IPS-20b (cell line): ENCODE data around the gene RYR3.

Experiments
- H3K27ac ChIP-seq: one replicate; pipeline ENCODE4 v1.5.1; 2013; ENCODE audit warnings: low read length
- H3K27me3 ChIP-seq: 2 replicates; pipeline ENCODE4 v1.6.1; 2013; ENCODE audit warnings: mild to moderate bottlenecking, low read length, inconsistent platforms; ENCODE audit not compliant: insufficient read depth
- H3K36me3 ChIP-seq: 2 replicates; pipeline ENCODE4 v1.6.1; 2013; ENCODE audit warnings: low read depth, mild to moderate bottlenecking, inconsistent platforms, low read length, moderate library complexity; ENCODE audit not compliant: insufficient read depth
- H3K4me1 ChIP-seq: 2 replicates; pipeline ENCODE4 v1.6.1; 2013; ENCODE audit warnings: mild to moderate bottlenecking, control low read depth, inconsistent platforms, low read length, moderate library complexity; ENCODE audit not compliant: insufficient read depth
- H3K4me3 ChIP-seq: 2 replicates; pipeline ENCODE4 v1.5.1; 2013; ENCODE audit warnings: mild to moderate bottlenecking, low read length, inconsistent platforms
- H3K9ac ChIP-seq: 2 replicates; pipeline ENCODE4 v1.6.1; 2013; ENCODE audit warnings: low read depth, mild to moderate bottlenecking, inconsistent platforms, low read length, moderate library complexity
- H3K9me3 ChIP-seq: 2 replicates; pipeline ENCODE4 v1.6.1; 2013; ENCODE audit warnings: mild to moderate bottlenecking, low read depth, low read length, inconsistent platforms; ENCODE audit not compliant: insufficient read depth

RYR3 gene

GRCh38 chr15:33296856-33297255 lies 13.9 kb upstream of the RYR3 start:
- H3K27ac ChIP-seq, result no peak overlapping the region
- H3K9me3 ChIP-seq, result no peaks in the 10 kb centered on the region
- H3K36me3 ChIP-seq, result no peaks in the 10 kb centered on the region

GRCh38 chr15:33298631-33299030 lies 12.1 kb upstream of the RYR3 start:
- Histone ChIP-seq H3K9ac (no peak overlapping the region), H3K27me3 (no peaks in the 10 kb centered on the region), H3K4me1 (no peaks in the 10 kb centered on the region), H3K9me3 (no peaks in the 10 kb centered on the region), H3K4me3 (no peak overlapping the region), H3K27ac (no peak overlapping the region), H3K36me3 (no peaks in the 10 kb centered on the region)

More at GRCh38 chr15:33296856-33297255, 13.9 kb upstream of the RYR3 start:
- no peak overlapping the region for H3K9ac ChIP-seq
- H3K4me3 ChIP-seq, result no peak overlapping the region
- no peaks in the 10 kb centered on the region for H3K27me3 ChIP-seq
- no peaks in the 10 kb centered on the region for H3K4me1 ChIP-seq

GRCh38 chr15:33304924-33305323 lies 5.8 kb upstream of the RYR3 start:
- Histone ChIP-seq H3K9me3 (no peaks in the 10 kb centered on the region), H3K27ac (no peak overlapping the region), H3K9ac (no peak overlapping the region), H3K36me3 (no peaks in the 10 kb centered on the region), H3K4me1 (peaks cover 13% of the 10 kb centered on the region; the same call in 1 of the 2 replicates), H3K27me3 (peaks cover 10% of the 10 kb centered on the region), H3K4me3 (no peak overlapping the region)

DNA sequence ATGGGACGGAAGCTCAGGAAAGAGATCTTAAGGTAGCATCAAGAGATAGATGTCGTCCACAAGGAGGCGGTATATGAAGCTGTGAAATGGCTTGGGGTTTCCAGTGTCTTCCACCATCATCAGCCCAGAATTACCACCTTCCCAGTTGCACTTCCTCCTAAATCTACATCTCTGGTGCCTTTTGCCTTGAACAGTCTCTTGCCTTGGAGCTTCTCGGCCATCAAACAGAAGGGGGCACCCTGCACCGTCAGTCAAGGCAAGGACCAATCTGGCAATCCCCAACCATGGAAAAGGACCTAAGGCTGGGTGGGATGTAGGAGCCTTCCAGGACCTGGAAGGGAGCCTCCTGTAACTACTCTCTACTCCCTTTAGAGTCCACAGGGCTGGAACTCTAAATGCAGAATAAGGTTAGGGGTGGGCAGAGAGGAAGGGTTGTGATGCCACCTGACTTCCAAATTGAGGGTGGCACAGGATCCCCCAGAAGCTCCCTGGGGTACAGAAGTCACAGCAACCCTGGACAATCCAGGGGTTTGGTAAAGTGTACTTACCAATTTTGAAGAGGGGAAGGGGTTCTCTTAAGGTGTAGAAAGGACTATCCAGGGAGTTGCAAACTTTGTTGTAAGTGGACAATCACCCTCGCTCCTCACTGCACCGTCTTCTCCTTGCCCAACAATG lies 1.0 kb upstream of the RYR3 start:
- Histone ChIP-seq H3K27ac (no peak overlapping the region), H3K9me3 (no peaks in the 10 kb centered on the region), H3K27me3 (peaks cover 50% of the 10 kb centered on the region), H3K36me3 (no peaks in the 10 kb centered on the region), H3K4me1 (peaks cover 9% of the 10 kb centered on the region; the same call in 1 of the 2 replicates), H3K9ac (no peak overlapping the region), H3K4me3 (peak overlapping the region; percentile 71; the same call in 1 of the 2 replicates)

DNA sequence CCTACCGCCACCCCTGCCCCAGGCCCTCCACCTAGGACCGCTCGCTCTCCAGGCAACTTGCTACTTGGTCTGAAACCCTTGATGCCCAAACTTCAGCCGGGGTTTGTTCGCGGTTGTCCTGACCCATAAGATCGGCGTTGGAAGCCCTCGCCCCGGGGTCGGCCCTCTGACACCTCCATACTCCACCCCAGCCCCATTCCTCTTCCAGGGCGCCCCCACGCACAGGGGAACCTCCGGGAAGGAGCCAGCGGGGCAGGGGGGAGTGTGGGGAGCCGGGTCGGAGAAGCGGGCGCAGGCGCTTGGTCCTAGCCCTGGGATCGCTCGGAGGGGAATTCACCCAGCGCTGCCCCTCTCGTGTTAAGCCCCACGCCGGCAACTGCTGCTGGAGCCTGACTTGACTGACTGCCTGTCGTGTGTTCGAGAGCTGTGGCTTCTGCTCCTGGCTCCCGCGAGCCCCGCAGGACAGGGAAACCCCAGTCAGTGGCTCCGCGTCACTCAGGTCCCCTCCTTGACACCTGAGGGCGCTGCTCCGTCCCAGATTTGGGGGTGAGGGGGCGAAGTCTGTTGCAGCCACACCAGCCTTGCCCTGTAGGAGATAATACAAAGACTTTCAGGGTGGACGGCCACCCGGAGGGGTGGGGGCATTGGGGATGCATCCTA lies 675 bp downstream of the RYR3 start:
- peak overlapping the region; percentile 42; the same call in 1 of the 2 replicates for H3K9ac ChIP-seq
- H3K4me3 ChIP-seq, result peak overlapping the region; percentile 71

GRCh38 chr15:33313491-33313890 lies 2.7 kb downstream of the RYR3 start:
- H3K27ac ChIP-seq, result no peak overlapping the region
- H3K4me3 ChIP-seq, result no peak overlapping the region
- H3K27me3 ChIP-seq, result peaks cover 50% of the 10 kb centered on the region
- H3K9me3 ChIP-seq, result no peaks in the 10 kb centered on the region
- no peak overlapping the region for H3K9ac ChIP-seq
- H3K4me1 ChIP-seq, result no peaks in the 10 kb centered on the region
- no peaks in the 10 kb centered on the region for H3K36me3 ChIP-seq

More for the DNA sequence above, 675 bp downstream of the RYR3 start:
- no peak overlapping the region for H3K27ac ChIP-seq
- peaks cover 50% of the 10 kb centered on the region for H3K27me3 ChIP-seq
- no peaks in the 10 kb centered on the region for H3K36me3 ChIP-seq
- no peaks in the 10 kb centered on the region for H3K9me3 ChIP-seq
- H3K4me1 ChIP-seq, result no peaks in the 10 kb centered on the region

- no peak overlapping the region for H3K9ac ChIP-seq
- no peaks in the 10 kb centered on the region for H3K4me1 ChIP-seq
- no peaks in the 10 kb centered on the region for H3K9me3 ChIP-seq
- no peak overlapping the region for H3K4me3 ChIP-seq
- peaks cover 48% of the 10 kb centered on the region for H3K27me3 ChIP-seq
- H3K27ac ChIP-seq, result no peak overlapping the region
- no peaks in the 10 kb centered on the region for H3K36me3 ChIP-seq
Measured at GRCh38 chr15:33314069-33314468, 3.3 kb downstream of the RYR3 start.

GRCh38 chr15:33315044-33315443 lies 4.3 kb downstream of the RYR3 start:
- H3K9me3 ChIP-seq, result no peaks in the 10 kb centered on the region
- H3K4me1 ChIP-seq, result no peaks in the 10 kb centered on the region
- H3K36me3 ChIP-seq, result no peaks in the 10 kb centered on the region
- no peak overlapping the region for H3K9ac ChIP-seq
- H3K4me3 ChIP-seq, result no peak overlapping the region
- peaks cover 38% of the 10 kb centered on the region for H3K27me3 ChIP-seq
- no peak overlapping the region for H3K27ac ChIP-seq

DNA sequence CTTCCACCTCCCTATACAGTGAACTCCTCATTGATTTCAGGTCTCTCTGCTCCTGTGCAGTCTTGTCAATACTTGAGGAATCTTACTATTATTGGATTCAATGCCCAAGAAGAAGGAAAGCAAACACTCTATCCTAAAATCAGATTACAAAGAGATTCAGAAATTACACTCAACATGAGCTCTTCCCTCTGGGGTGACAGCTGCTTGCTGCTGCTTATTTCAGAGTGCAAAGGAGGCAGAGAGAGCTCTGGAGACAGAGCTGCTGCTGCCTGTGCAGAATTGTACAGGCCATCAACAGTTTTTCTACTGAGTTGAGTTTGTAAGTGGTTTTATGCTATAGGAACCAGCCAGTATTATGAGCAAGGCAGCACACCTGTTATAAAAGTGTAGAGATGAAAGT lies 7.1 kb downstream of the RYR3 start:
- H3K4me3 ChIP-seq, result no peak overlapping the region
- peaks cover 10% of the 10 kb centered on the region for H3K27me3 ChIP-seq
- no peak overlapping the region for H3K27ac ChIP-seq
- H3K9me3 ChIP-seq, result no peaks in the 10 kb centered on the region
- H3K4me1 ChIP-seq, result no peaks in the 10 kb centered on the region
- no peak overlapping the region for H3K9ac ChIP-seq
- H3K36me3 ChIP-seq, result no peaks in the 10 kb centered on the region

DNA sequence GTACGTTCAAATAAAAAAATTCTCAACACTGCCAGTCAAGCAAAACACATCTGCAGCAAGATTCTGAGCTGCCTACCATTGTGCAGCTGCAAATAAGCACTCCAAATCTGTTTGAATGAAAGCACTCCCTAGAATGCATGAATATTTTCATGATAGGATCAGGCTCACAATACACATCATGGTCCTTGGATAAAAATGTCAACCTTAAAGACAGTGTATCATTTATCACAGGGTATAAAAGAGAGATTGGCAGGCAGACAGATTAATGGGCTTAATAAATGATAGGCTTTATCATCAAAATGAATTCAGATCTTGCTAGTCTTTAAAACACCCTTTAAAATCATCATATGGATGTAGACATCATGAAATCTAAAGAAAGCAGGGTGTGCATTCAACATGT lies 9.2 kb downstream of the RYR3 start:
- no peaks in the 10 kb centered on the region for H3K36me3 ChIP-seq
- H3K4me1 ChIP-seq, result no peaks in the 10 kb centered on the region
- H3K27me3 ChIP-seq, result no peaks in the 10 kb centered on the region
- H3K27ac ChIP-seq, result no peak overlapping the region
- H3K9ac ChIP-seq, result no peak overlapping the region
- H3K4me3 ChIP-seq, result no peak overlapping the region
- no peaks in the 10 kb centered on the region for H3K9me3 ChIP-seq

- H3K9me3 ChIP-seq, result no peaks in the 10 kb centered on the region
- H3K4me3 ChIP-seq, result no peak overlapping the region
- H3K36me3 ChIP-seq, result no peaks in the 10 kb centered on the region
- H3K9ac ChIP-seq, result no peak overlapping the region
- H3K4me1 ChIP-seq, result no peaks in the 10 kb centered on the region
- no peak overlapping the region for H3K27ac ChIP-seq
- H3K27me3 ChIP-seq, result no peaks in the 10 kb centered on the region
Measured at GRCh38 chr15:33322091-33322490, 11.3 kb downstream of the RYR3 start.

- H3K4me1 ChIP-seq, result no peaks in the 10 kb centered on the region
- no peaks in the 10 kb centered on the region for H3K9me3 ChIP-seq
- H3K9ac ChIP-seq, result no peak overlapping the region
- H3K36me3 ChIP-seq, result no peaks in the 10 kb centered on the region
- no peak overlapping the region for H3K27ac ChIP-seq
- no peaks in the 10 kb centered on the region for H3K27me3 ChIP-seq
- H3K4me3 ChIP-seq, result no peak overlapping the region
Measured at GRCh38 chr15:33324609-33325008, 13.8 kb downstream of the RYR3 start.
